ENCODE results near the gene IGFL4. TPM values are rescaled to one million over a fixed set of nuclear protein-coding genes. Genes with fewer than 3 reads are reported as not detected.

Gene IGFL4
- total RNA-seq, 4 donors from 2014 or later = not detected

GRCh38 chr19:46058778-46059177 is 18.0 kb upstream of the IGFL4 start:
- no peak for TF ChIP-seq CTCF (IDR thresholded peaks at IDR 0.05; ENCODE audit: low read depth)

GRCh38 chr19:46056536-46056935 is 15.7 kb upstream of the IGFL4 start:
- no peak for TF ChIP-seq CTCF (IDR thresholded peaks at IDR 0.05; ENCODE audit: low read depth)

- TF ChIP-seq CTCF (IDR thresholded peaks at IDR 0.05; ENCODE audit: low read depth) = no peak
Measured at GRCh38 chr19:46052896-46053295, 12.1 kb upstream of the IGFL4 start.

- TF ChIP-seq CTCF (IDR thresholded peaks at IDR 0.05; ENCODE audit: low read depth) = no peak
Measured at GRCh38 chr19:46049597-46049996, 8.8 kb upstream of the IGFL4 start.

- no peak for TF ChIP-seq CTCF (IDR thresholded peaks at IDR 0.05; ENCODE audit: low read depth)
Measured at GRCh38 chr19:46043519-46043918, 2.7 kb upstream of the IGFL4 start.

GRCh38 chr19:46042252-46042883 is 1.6 kb upstream of the IGFL4 start:
- no peak for TF ChIP-seq CTCF (IDR thresholded peaks at IDR 0.05; ENCODE audit: low read depth)

- no peak for TF ChIP-seq CTCF (IDR thresholded peaks at IDR 0.05; ENCODE audit: low read depth)
Measured at GRCh38 chr19:46040125-46040524, 677 bp downstream of the IGFL4 start.

Data from subcutaneous adipose tissue (tissue), 4 donors.